PC-9 (cell line): ENCODE measurements around the gene PCED1B.

Experiments used
- EZH2 ChIP-seq: fragments of 200-600 bp; sonication (generic); IDR thresholded peaks from 2 replicates; pipeline ENCODE4 v1.8.0; 2017; ENCODE audit warnings: antibody characterized with exemption, low read depth
- TF ChIP-seq, protein P1 (sequence below): fragments of 200-600 bp; sonication (generic); conservative IDR thresholded peaks from 2 replicates; pipeline ENCODE4 v1.6.1; 2017; ENCODE audit warnings: mixed run types, antibody characterized with exemption, mild to moderate bottlenecking, moderate library complexity

DNA sequence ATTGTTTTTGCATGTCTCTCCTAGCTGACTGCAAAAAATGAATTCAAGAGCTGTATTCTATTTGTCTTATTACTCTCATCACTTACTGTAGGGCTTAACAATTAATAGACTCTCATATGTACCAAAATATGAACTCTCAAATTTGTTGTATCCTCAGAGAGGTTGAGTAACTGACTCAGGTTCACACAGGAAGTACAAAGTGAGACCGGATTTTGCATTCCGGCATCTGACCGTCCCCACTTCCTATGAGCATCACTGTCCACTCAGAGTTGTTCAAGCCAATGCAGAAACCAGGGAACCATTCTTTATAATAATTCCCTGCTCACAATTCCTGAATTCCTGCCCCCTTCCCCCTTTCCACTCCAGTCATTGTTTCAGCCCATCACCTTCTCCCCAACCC lies 113.6 kb downstream of the PCED1B start:
- TF ChIP-seq, protein P1, sequence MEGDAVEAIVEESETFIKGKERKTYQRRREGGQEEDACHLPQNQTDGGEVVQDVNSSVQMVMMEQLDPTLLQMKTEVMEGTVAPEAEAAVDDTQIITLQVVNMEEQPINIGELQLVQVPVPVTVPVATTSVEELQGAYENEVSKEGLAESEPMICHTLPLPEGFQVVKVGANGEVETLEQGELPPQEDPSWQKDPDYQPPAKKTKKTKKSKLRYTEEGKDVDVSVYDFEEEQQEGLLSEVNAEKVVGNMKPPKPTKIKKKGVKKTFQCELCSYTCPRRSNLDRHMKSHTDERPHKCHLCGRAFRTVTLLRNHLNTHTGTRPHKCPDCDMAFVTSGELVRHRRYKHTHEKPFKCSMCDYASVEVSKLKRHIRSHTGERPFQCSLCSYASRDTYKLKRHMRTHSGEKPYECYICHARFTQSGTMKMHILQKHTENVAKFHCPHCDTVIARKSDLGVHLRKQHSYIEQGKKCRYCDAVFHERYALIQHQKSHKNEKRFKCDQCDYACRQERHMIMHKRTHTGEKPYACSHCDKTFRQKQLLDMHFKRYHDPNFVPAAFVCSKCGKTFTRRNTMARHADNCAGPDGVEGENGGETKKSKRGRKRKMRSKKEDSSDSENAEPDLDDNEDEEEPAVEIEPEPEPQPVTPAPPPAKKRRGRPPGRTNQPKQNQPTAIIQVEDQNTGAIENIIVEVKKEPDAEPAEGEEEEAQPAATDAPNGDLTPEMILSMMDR: no peak
- TF ChIP-seq EZH2: no peak
